ENCODE results near the gene ST8SIA6. TPM values are rescaled to one million over a fixed set of nuclear protein-coding genes. Genes with fewer than 3 reads are reported as not detected.

The ST8SIA6 gene
- total and polyA plus RNA-seq, 2 of the 8 experiments (the other 6 are each of a cell fraction or from before 2014, with no cell fraction given) = 0.70 to 1.1 TPM

DNA sequence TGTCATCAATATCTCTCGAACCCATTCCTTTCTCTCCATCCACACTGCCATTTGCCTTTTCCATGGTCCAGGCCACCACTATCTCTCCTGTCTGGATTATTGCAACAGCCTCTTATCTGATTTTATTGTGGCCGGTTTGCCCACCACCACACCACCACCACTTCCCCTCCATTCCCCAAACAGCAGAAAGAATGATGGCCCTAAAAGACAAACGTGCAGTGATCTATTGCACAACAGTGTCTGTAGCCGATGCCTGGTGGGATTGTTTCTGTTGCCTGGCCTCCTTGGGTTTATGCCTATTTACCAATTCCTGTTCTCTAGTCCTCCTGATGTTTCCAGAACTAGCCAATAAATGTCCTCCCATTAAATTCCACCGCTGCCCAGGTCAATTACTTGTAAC is 10.2 kb upstream of the ST8SIA6 start:
- Histone ChIP-seq H4K8ac (ENCODE audit: extremely low read depth, insufficient read depth, low read length) (no peak overlapping the region), H3K14ac (ENCODE audit: insufficient read length) (no peak overlapping the region), H3K9ac (replicated peaks in 1 of 4; ENCODE audit: extremely low read depth in 1 of 4, low read depth in 3 of 4, low read length in 3 of 4) (no peak overlapping the region), H2BK20ac (ENCODE audit: low read length) (no peak overlapping the region), H3K79me1 (ENCODE audit: low read depth, low read length) (no peaks in the 10 kb centered on the region), H2BK120ac (replicated peaks; ENCODE audit: low read depth, low read length) (no peak overlapping the region), H2AK5ac (ENCODE audit: low read depth, low read length) (no peak overlapping the region), H3K36me3 (ENCODE audit: control insufficient read depth in 2 of 4, insufficient read depth in 4 of 4, low read length in 3 of 4) (no peaks in the 10 kb centered on the region), H4K20me1 (replicated peaks in 1 of 2; ENCODE audit: control insufficient read depth in 1 of 2, insufficient read depth in 2 of 2, low read length in 2 of 2) (no peaks in the 10 kb centered on the region), H3K4me1 (replicated peaks in 1 of 4; ENCODE audit: control insufficient read depth in 3 of 4, insufficient read depth in 4 of 4, low read length in 3 of 4) (no peaks in the 10 kb centered on the region), H4K91ac (replicated peaks; ENCODE audit: insufficient read length, low read length) (no peak overlapping the region), H3K27me3 (replicated peaks in 1 of 4; ENCODE audit: control insufficient read depth in 3 of 4, extremely low read depth in 1 of 4, insufficient read depth in 3 of 4, low read length in 3 of 4) (no peaks in the 10 kb centered on the region), H2AFZ (ENCODE audit: low read length) (no peak overlapping the region), H3K9me3 (ENCODE audit: insufficient read depth in 2 of 2, low read depth in 1 of 2, low read length in 1 of 2) (peaks cover 3 to 7% of the 10 kb centered on the region in 2 experiments; a peak in 2 of 4 replicates), H3K56ac (replicated peaks; ENCODE audit: insufficient read length, low read depth, low read length) (no peak overlapping the region), H3K4me2 (ENCODE audit: insufficient read depth in 1 of 2, low read depth in 2 of 2, low read length in 2 of 2) (no peak overlapping the region), H3K4ac (replicated peaks; ENCODE audit: insufficient read length, low read depth, low read length) (no peak overlapping the region), H3K4me3 (ENCODE audit: extremely low read depth in 1 of 4, insufficient read depth in 2 of 4, low read depth in 3 of 4, low read length in 4 of 4) (no peak overlapping the region), H2BK15ac (ENCODE audit: low read length) (no peak overlapping the region), H3K27ac (ENCODE audit: low read depth, low read length) (no peak overlapping the region), H2BK5ac (ENCODE audit: low read depth, low read length) (no peak overlapping the region), H2BK12ac (ENCODE audit: low read depth, low read length) (no peak overlapping the region), H4K5ac (ENCODE audit: insufficient read length, low read depth, low read length) (no peak overlapping the region), H3K79me2 (ENCODE audit: control insufficient read depth in 1 of 2, insufficient read depth in 2 of 2, low read length in 2 of 2) (no peaks in the 10 kb centered on the region), H3K18ac (ENCODE audit: extremely low read depth, low read length) (no peak overlapping the region), H3K23me2 (ENCODE audit: low read depth, low read length) (no peaks in the 10 kb centered on the region), H3K23ac (ENCODE audit: insufficient read length) (no peak overlapping the region)
- POLR2A ChIA-PET (ENCODE audit: partially characterized antibody) = interaction anchor here (0.8 to 1.1 kb wide), 2 partner anchors 11 to 38 kb away, joined by 3 to 4 read pairs; no protein-coding TSS in a partner anchor
- 80 to 100% methylated on average over 1 to 5 of the region's 5 CpGs for WGBS, 2 experiments (ENCODE audit: extremely low coverage in 1 of 2, insufficient coverage in 1 of 2, insufficient read length in 1 of 2, insufficient replicate concordance in 2 of 2, low coverage in 1 of 2, low lambda C conversion rate in 2 of 2, missing lambda C conversion rate in 1 of 2)
- FAIRE-seq = no peak
- CTCF ChIA-PET (ENCODE audit: partially characterized antibody) = interaction anchor here (0.6 kb wide), 1 partner anchor 41 kb away, joined by 3 read pairs; no protein-coding TSS in a partner anchor
- DNase-seq (ENCODE audit: low read depth in 1 of 2, low spot score in 2 of 2) = no peak
- TF ChIP-seq HDAC2 (IDR thresholded peaks at IDR 0.05; ENCODE audit: borderline replicate concordance in 1 of 2, low read depth in 2 of 2, low read length in 2 of 2) (no peak), BRCA1 (IDR thresholded peaks at IDR 0.05; ENCODE audit: low read depth, low read length) (no peak), BACH1 (IDR thresholded peaks at IDR 0.05; ENCODE audit: low read length) (no peak), KDM1A (IDR thresholded peaks at IDR 0.05; ENCODE audit: borderline replicate concordance, low read length) (no peak), SAP30 (IDR thresholded peaks at IDR 0.05; ENCODE audit: insufficient read depth, insufficient replicate concordance, low read length) (no peak), JUN (IDR thresholded peaks at IDR 0.05; ENCODE audit: low read depth, low read length) (no peak), RFX5 (IDR thresholded peaks at IDR 0.05; ENCODE audit: borderline replicate concordance, low read depth, low read length) (no peak), POLR2AphosphoS5 (IDR thresholded peaks at IDR 0.05; ENCODE audit: low read depth, low read length) (no peak), CTBP2 (IDR thresholded peaks at IDR 0.05; ENCODE audit: borderline replicate concordance, insufficient read depth, insufficient read length, low read length) (no peak), GABPA (IDR thresholded peaks at IDR 0.05; ENCODE audit: borderline replicate concordance, insufficient read depth, low read length) (no peak), BCL11A (IDR thresholded peaks at IDR 0.05; ENCODE audit: low read depth in 2 of 2, low read length in 2 of 2) (no peak), ATF2 (IDR thresholded peaks at IDR 0.05; ENCODE audit: low read length) (no peak)

Measured in H1 (cell line).